HG02610 (cell line): Measurements from ENCODE around the gene NRG2.

Experiments used
- ATAC-seq: cut with Tn5 transposase; IDR thresholded peaks from one replicate; pipeline ENCODE4 v1.9.1; 2021; ENCODE audit warnings: mild to moderate bottlenecking, moderate library complexity; ENCODE audit not compliant: unreplicated experiment

NRG2 gene

DNA sequence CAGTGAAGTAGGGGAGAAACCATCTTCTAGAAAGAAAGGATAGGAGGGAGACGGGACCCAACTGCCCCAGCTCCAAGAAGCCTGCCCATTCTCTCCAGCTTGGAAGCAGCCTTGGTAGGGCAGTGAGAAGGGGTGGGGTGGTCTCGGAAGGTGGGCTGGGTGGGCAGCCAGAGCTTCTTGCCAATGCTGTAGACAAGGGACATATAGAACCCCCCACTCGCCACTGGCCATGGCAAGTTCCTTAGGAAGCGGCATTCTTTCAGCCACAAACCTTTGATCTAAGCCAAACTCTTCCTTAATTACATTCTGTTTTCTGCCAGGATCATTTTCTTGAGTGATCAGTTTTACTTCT, 157.3 kb downstream of the NRG2 start:
- ATAC-seq, result no peak

GRCh38 chr5:139885172-139885856, 157.8 kb downstream of the NRG2 start:
- ATAC-seq, result no peak

DNA sequence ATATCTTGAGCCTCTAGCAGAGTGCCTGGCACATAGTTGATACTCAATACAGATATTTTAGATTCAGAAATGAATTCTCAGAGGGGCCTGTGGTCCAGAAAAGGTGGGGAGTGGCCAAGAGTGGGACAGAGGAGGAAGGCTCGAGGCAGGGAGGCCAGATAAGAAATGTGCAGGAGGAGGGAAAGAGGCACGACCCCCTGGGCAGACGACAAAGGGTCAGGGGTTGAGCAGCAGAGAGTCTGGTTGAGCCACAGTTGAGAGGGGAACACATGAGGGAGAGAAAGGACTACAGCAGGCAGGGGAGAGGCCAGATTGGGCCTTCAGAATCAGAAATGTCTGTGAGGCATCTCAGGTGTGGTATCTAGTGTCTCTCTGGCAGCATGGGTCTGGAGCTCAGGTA, 158.4 kb downstream of the NRG2 start:
- ATAC-seq, result no peak

GRCh38 chr5:139884144-139884543, 159.0 kb downstream of the NRG2 start:
- ATAC-seq, result no peak

- ATAC-seq, result no peak
These were observed 160.0 kb downstream of the NRG2 start for GRCh38 chr5:139882961-139883539.

- no peak for ATAC-seq
These were observed 160.8 kb downstream of the NRG2 start for GRCh38 chr5:139882316-139882715.

DNA sequence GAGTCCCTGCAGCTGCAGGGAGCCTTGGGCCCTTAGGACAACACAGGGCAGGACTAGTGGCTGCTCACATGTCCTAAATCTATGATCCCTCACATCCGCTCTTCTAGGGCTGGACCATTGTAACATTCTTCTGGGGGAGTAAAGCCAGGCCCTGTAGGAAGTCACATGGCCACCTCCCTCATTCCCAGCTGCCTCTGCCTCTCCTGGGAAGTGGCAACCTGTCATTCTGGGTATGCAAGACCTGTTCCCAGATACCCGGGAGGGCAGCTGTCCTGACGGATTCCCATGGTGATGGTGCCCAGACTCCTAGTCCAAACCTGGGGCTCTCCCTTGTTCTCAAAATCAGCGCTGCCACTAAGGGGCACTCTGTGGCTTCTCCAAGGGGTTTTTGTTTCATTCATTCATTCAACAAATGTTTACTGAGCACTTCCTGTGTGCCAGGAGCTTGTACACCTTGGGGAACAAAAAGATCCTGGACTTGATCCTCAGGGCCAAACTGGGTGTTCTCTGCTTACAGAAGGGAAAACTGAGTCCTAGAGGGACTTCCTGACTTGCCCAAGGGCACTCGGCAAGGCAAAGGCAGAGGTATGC, 161.9 kb downstream of the NRG2 start:
- no peak for ATAC-seq

DNA sequence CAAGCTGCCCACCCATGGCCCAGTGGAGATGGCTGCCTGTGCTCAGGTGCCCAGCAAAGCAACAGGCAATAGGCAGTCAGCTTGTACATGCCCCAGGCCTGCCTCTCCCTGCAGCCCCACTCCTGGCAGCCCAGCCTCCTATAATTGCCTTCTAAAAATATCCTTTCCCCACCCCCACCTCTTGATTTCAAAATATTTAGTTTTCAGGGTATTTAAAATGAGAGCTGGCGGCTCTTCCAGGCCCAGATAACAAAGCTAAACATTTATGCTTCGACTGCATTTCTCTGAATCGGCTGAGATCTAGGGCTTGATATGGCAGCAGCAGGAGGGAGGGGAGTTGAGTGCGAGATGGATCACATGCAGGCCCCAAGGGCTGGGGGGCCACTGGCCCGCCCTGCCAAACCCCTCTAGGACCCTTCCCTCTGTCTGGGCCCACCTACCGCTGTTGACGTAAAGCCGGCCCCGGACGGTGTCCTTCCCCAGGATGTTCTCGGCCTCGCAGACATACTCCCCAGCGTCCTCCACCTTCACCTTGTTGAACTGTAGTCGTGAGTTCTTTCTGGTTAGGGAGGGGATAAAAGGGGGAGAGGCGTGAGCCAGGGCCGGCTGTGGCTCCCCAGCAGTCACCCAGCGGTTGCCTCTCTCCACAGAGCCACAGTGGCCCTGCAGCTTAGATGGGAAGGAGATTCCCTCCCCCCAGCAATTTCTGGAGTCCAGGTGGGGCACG, 162.5 kb downstream of the NRG2 start:
- ATAC-seq, result no peak

DNA sequence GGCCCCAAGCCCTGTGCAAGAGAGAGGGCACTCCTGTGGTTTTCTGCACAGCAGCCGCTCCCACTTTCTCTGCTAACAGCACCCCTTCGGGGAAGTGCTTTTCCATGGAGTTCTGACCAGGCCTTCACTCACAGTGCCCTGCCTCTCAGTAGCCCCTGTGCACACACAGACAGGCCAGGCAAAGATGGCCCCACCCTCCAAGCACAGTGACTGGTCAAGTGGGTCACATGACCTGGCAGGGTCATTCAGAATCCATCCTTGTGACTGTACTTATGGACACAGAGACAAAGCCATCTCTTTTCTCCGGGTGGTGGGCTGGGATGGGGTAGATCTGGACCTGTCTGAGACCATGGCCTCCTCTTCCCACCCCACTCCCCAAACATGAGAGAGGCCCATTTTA, 165.0 kb downstream of the NRG2 start:
- no peak for ATAC-seq

- no peak for ATAC-seq
These were observed 165.9 kb downstream of the NRG2 start for GRCh38 chr5:139877129-139877597.

DNA sequence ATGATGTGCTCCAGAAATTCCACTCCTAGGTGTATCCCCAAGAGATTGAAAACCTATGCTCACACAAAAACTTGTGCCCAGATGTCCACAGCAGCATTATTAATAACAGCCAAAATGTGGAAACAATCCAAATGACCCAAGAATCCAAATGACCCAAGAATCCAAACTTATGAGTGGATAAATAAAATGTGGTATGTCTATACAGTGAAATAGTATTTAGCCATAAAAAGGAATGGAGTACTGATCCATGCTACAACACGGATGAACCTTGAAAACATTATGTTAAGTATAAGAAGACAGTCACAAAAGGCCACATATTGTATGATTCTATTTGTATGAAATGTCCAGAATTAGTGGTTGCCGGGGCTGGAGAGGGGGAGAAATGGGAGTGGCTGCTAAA, 167.1 kb downstream of the NRG2 start:
- no peak for ATAC-seq

- no peak for ATAC-seq
These were observed 170.0 kb downstream of the NRG2 start for GRCh38 chr5:139872851-139873794.

DNA sequence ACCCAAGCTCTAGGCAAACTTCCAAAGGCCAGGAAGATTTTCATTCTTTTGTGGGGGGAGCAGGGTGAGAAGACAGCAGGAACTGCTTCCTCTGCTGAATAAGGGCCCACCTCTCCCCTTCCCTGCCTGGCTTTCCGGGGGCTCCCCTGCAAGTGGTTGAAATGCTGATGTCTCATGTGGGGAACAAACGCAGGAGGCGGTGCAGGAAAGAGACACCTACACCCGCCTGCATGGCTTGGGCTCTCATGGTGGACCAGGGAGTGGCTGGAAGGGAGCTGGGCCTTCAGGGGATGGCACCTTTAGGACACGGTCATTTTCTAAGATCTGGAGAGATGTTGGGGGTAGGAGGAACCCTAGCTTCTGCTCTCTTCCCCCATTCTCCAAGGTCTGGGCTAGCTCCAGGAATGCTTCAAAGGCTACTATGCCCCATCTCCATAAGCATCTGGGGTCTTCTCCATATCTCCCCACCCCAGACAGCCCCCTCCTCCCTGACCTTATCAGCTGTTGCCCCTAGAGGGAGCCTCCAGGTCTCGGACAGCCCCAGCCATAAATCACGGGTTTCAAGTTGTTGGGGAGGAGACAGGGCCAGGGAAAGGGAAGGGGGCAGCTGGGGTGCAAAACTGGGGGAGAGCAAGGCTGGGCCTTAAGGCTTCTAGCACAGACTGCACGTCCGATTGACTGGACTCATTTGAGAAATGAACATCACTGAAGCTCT, 170.9 kb downstream of the NRG2 start:
- ATAC-seq, result no peak

- ATAC-seq, result no peak
These were observed 171.5 kb downstream of the NRG2 start for GRCh38 chr5:139871614-139872013.

DNA sequence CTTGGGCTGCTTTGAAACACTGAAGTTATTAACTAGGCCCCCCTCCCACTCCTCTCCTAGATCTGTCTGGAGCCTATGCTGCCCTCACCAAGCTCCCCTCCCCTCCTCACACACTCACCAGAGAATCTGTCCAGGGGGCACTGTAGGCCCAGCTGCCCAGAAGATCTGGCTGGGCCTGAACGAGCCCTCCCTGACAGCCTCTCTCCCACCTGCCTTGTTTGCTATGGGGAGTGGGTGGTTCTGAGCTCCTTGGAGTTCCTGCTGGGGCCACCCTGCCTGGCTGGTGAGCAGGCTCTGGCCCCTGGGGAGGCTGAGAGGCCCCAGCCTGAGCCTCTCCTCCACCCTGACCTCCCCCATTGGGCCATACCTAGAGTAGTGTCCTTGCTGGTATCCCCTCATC, 172.4 kb downstream of the NRG2 start:
- no peak for ATAC-seq

- no peak for ATAC-seq
These were observed 173.9 kb downstream of the NRG2 start for GRCh38 chr5:139869042-139869790.

DNA sequence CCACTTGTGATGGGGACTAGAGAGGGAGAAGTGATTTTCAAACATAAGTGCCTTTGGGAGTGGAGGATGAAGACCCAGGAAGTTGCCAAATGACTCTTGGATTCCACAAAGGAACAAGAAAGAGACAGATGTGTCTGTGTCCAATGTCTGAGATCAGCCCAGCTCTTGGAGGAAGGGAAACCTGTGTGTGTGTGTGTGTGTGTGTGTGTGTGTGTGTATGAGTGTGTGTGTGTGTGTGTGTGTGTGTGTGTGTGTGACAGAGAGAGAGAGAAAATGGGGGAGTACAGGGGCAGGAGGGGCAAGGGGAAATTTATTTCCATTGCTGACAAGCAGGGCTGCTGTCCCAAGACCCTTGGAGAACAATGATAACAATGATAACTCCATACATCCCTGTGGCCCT, 175.5 kb downstream of the NRG2 start:
- ATAC-seq, result no peak

GRCh38 chr5:139867109-139867508, 176.0 kb downstream of the NRG2 start:
- no peak for ATAC-seq

- no peak for ATAC-seq
These were observed 178.2 kb downstream of the NRG2 start for GRCh38 chr5:139864716-139865483.
